HG03457 (cell line): Measurements from ENCODE around the gene CEP41.

ENCODE experiments used
- ATAC-seq: cut with Tn5 transposase; IDR thresholded peaks from one replicate; pipeline ENCODE4 v1.9.1; 2021; ENCODE audit warnings: moderate number of reproducible peaks; ENCODE audit not compliant: unreplicated experiment

The CEP41 gene

GRCh38 chr7:130440527-130441365 is at the start of gene CEP41:
Gene CEP41, minus strand, starts transcription at chr7:130441016. Its CDS starts 50 bp downstream, at chr7:130440966.
- peak; percentile 94 for ATAC-seq

GRCh38 chr7:130490311-130490791 is 49.5 kb upstream of the CEP41 start:
- ATAC-seq = no peak

GRCh38 chr7:130489140-130489983 is 48.5 kb upstream of the CEP41 start:
- no peak for ATAC-seq

- ATAC-seq = no peak
Observed at GRCh38 chr7:130488392-130489139, 47.8 kb upstream of the CEP41 start.

- ATAC-seq = no peak
Observed at GRCh38 chr7:130486954-130487436, 46.2 kb upstream of the CEP41 start.

- ATAC-seq = no peak
Observed at GRCh38 chr7:130486114-130486953, 45.5 kb upstream of the CEP41 start.

GRCh38 chr7:130485734-130486113 is 44.9 kb upstream of the CEP41 start:
- no peak for ATAC-seq

GRCh38 chr7:130483031-130483430 is 42.2 kb upstream of the CEP41 start:
- ATAC-seq = no peak

- ATAC-seq = no peak
Observed at GRCh38 chr7:130481898-130482297, 41.1 kb upstream of the CEP41 start.

- no peak for ATAC-seq
Observed at GRCh38 chr7:130479716-130480400, 39.0 kb upstream of the CEP41 start.

- ATAC-seq = no peak
Observed at GRCh38 chr7:130478991-130479390, 38.2 kb upstream of the CEP41 start.

GRCh38 chr7:130476297-130477150 is 35.7 kb upstream of the CEP41 start:
- ATAC-seq = no peak

GRCh38 chr7:130475776-130476175 is 35.0 kb upstream of the CEP41 start:
- no peak for ATAC-seq

- no peak for ATAC-seq
Observed at GRCh38 chr7:130473876-130474275, 33.1 kb upstream of the CEP41 start.

GRCh38 chr7:130473289-130473688 is 32.5 kb upstream of the CEP41 start:
- no peak for ATAC-seq

GRCh38 chr7:130471974-130472373 is 31.2 kb upstream of the CEP41 start:
- ATAC-seq = no peak

GRCh38 chr7:130468612-130469011 is 27.8 kb upstream of the CEP41 start:
- ATAC-seq = no peak
